Neural cell (in vitro differentiated cells): Measurements from ENCODE around the gene COMMD8. TPM values are rescaled to one million over a fixed set of nuclear protein-coding genes. Genes with fewer than 3 reads are reported as not detected.
A peak's percentile ranks its signal among the peaks of the same experiment; 100 is the strongest.
"Not testable (repeated sequence)": the region's sequence is repeated elsewhere in the genome, so short reads cannot be mapped to it uniquely, and the experiment has no call there.

Source experiments
- H2AFZ ChIP-seq: fragments of 200-600, 300-800 bp; sonication (generic), shearing (Covaris generic); 2 replicates; pipeline ENCODE4 v1.6.0; 2014; ENCODE audit warnings: low read depth, mild to moderate bottlenecking, antibody characterized with exemption, low read length, moderate library complexity
- H3F3A ChIP-seq: fragments of 200-600 bp; shearing (Covaris generic); 2 replicates; pipeline ENCODE4 v1.6.1; 2016; ENCODE audit warnings: mild to moderate bottlenecking, moderate library complexity, mixed read lengths, antibody characterized with exemption, low read length; ENCODE audit not compliant: insufficient read depth, poor library complexity, severe bottlenecking
- H3K27ac ChIP-seq: fragments of 200-600, 300-800 bp; sonication (generic), shearing (Covaris generic); 2 replicates; pipeline ENCODE4 v1.5.1; 2014; ENCODE audit warnings: mild to moderate bottlenecking, low read length, moderate library complexity
- H3K27me3 ChIP-seq: fragments of 300-800, 200-600 bp; sonication (generic), shearing (Covaris generic); 2 replicates; pipeline ENCODE4 v1.6.0; 2014; ENCODE audit warnings: mild to moderate bottlenecking, low read depth, low read length, moderate library complexity; ENCODE audit not compliant: insufficient read depth
- H3K36me3 ChIP-seq: fragments of 300-800, 200-600 bp; sonication (generic), shearing (Covaris generic); 2 replicates; pipeline ENCODE4 v1.5.1; 2014; ENCODE audit warnings: mild to moderate bottlenecking, antibody characterized with exemption, low read length, moderate library complexity; ENCODE audit not compliant: insufficient read depth
- H3K4me2 ChIP-seq: fragments of 300-800, 200-600 bp; sonication (generic), shearing (Covaris generic); 2 replicates; pipeline ENCODE4 v1.6.0; 2014; ENCODE audit warnings: mild to moderate bottlenecking, low read length
- H3K4me3 ChIP-seq: fragments of 300-800, 200-600 bp; sonication (generic), shearing (Covaris generic); 2 replicates; pipeline ENCODE4 v1.5.1; 2014; ENCODE audit warnings: mild to moderate bottlenecking, low read length, moderate library complexity
- H3K79me2 ChIP-seq: fragments of 200-600 bp; shearing (Covaris generic); replicated peaks from 2 replicates; pipeline ENCODE4 v1.6.0; 2014; ENCODE audit warnings: mild to moderate bottlenecking, low read length, moderate library complexity; ENCODE audit not compliant: insufficient read depth
- H3K9ac ChIP-seq: fragments of 300-800, 200-600 bp; sonication (generic), shearing (Covaris generic); 2 replicates; pipeline ENCODE4 v1.6.1; 2016; ENCODE audit warnings: mild to moderate bottlenecking, low read length, mixed read lengths
- H3K9me2 ChIP-seq: fragments of 200-600 bp; shearing (Covaris generic); 2 replicates; pipeline ENCODE4 v1.6.1; 2016; ENCODE audit warnings: mild to moderate bottlenecking, low read length, mixed read lengths; ENCODE audit not compliant: insufficient read depth
- H3K9me3 ChIP-seq: fragments of 200-600, 300-800 bp; sonication (generic), shearing (Covaris generic); 2 replicates; pipeline ENCODE4 v1.6.1; 2016; ENCODE audit warnings: mild to moderate bottlenecking, mixed run types, low read length, moderate library complexity, mixed read lengths
- H4K20me1 ChIP-seq: fragments of 200-600 bp; shearing (Covaris generic); 2 replicates; pipeline ENCODE4 v1.6.1; 2016; ENCODE audit warnings: mild to moderate bottlenecking, mixed run types; ENCODE audit not compliant: insufficient read depth
- EP300 ChIP-seq: fragments of 450-650 bp; conservative IDR thresholded peaks from 2 replicates; pipeline ENCODE4 v1.6.1; 2014; ENCODE audit warnings: antibody characterized with exemption, mild to moderate bottlenecking, moderate library complexity; ENCODE audit not compliant: poor library complexity, severe bottlenecking
- EZH2 ChIP-seq: fragments of 200-600, 300-800 bp; shearing (Covaris generic), sonication (generic); IDR thresholded peaks from 2 replicates; pipeline ENCODE4 v1.6.1; 2014; ENCODE audit warnings: antibody characterized with exemption, low read length, borderline replicate concordance, mild to moderate bottlenecking; ENCODE audit not compliant: insufficient read depth, poor library complexity, severe bottlenecking
- MXI1 ChIP-seq: fragments of 450-650 bp; conservative IDR thresholded peaks from 2 replicates; pipeline ENCODE4 v1.6.1; 2014; ENCODE audit warnings: antibody characterized with exemption, mild to moderate bottlenecking; ENCODE audit not compliant: poor library complexity, severe bottlenecking
- POLR2AphosphoS5 ChIP-seq: IDR thresholded peaks from 2 replicates; pipeline ENCODE4 v1.6.1; 2012
- RAD21 ChIP-seq: fragments of 450-650 bp; conservative IDR thresholded peaks from 2 replicates; pipeline ENCODE4 v1.6.1; 2014; ENCODE audit warnings: antibody characterized with exemption, mild to moderate bottlenecking, moderate library complexity
- SMC3 ChIP-seq: fragments of 450-650 bp; conservative IDR thresholded peaks from 2 replicates; pipeline ENCODE4 v1.6.1; 2014; ENCODE audit warnings: antibody characterized with exemption, mild to moderate bottlenecking, moderate library complexity; ENCODE audit not compliant: poor library complexity
- TAF1 ChIP-seq: IDR thresholded peaks from 2 replicates; pipeline ENCODE4 v1.6.1; 2012; ENCODE audit warnings: low read depth
- polyA plus RNA-seq: library from polyadenylated mRNA; depleted of rRNA; stranded (reverse); fragments of >200 nt; gene quantifications from 2 replicates; pipeline ENCODE4 v1.2.3, GENCODE V29; 2014
- TF ChIP-seq, protein P1 (sequence below): fragments of 450-650 bp; IDR thresholded peaks from 2 replicates; pipeline ENCODE4 v1.5.1; 2014; ENCODE audit warnings: antibody characterized with exemption, mild to moderate bottlenecking, moderate library complexity; ENCODE audit not compliant: poor library complexity, severe bottlenecking
- TF ChIP-seq, protein P2 (sequence below): IDR thresholded peaks from 2 replicates; pipeline ENCODE4 v1.6.1; 2012; ENCODE audit warnings: borderline replicate concordance

Gene COMMD8
- polyA plus RNA-seq, 1 donor from 2014 or later: 29.6 TPM

DNA sequence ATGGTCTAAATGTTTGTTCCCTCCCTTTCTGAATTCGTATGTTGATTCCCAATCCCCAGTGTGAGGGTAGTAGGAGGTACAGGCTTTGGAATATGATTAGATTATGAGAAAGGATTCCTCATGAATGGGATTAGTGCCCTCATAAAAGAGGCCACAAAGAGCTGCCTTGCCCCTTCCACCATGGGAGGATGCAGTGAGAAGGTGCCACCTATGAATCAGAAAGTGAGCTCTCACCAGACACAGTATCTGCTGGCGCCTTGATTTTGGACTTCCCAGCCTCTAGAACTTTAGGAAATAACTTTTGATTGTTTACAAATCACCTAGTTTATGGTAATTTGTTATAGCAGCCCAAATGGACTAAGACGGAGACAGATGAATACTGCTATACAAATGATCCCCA, 25.2 kb upstream of the COMMD8 start:
- no peaks in the 10 kb centered on the region for H3K79me2 ChIP-seq
- H3K9me3 ChIP-seq: no peaks in the 10 kb centered on the region
- H3K36me3 ChIP-seq: no peaks in the 10 kb centered on the region
- no peak overlapping the region for H3K27ac ChIP-seq
- H3K4me3 ChIP-seq: no peak overlapping the region
- H3K27me3 ChIP-seq: no peaks in the 10 kb centered on the region
- no peaks in the 10 kb centered on the region for H3F3A ChIP-seq
- no peaks in the 10 kb centered on the region for H3K9me2 ChIP-seq
- no peak overlapping the region for H3K9ac ChIP-seq
- H4K20me1 ChIP-seq: no peaks in the 10 kb centered on the region
- no peak overlapping the region for H2AFZ ChIP-seq
- TF ChIP-seq EZH2: no peak
- no peak for TF ChIP-seq TAF1
- H3K4me2 ChIP-seq: no peak overlapping the region

DNA sequence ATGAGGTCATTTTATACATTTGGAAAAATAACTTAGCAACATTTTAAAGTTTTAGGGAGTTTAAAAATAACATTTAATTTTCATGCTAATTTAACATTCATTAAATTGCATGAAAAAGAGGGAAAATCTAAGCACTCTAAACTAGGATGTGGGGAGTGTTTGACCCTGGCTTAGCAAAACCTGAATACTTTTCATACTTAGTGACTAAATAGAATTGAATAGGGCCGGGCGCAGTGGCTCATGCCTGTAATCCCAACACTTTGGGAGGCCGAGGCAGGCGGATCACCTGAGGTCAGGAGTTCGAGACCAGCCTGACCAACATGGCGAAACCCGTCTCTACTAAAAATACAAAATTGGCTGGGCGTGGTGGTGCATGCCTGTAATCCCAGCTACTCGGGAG, 23.2 kb upstream of the COMMD8 start:
- not testable (repeated sequence) for H3K27ac ChIP-seq

DNA sequence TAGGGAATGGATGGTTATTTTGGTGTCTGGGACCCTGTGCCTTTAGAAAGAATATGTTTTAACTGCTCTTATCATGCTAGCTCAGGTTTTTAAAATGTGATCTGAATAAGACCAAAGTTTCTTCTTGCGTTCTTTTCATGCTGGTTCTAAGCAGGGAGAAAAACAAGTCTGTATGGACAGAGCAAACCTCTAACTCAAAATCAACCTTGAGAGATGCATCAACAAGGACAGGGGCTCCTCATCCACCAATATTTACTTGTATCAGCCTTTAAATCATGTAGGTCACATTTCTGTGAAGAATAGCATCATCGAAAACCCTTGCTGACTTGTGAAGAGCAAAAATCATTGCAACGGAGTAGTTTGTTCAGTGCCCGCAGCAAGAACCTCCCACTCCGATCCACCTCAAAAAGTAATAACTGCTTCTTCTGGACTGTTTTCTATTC, 22.8 kb upstream of the COMMD8 start:
- TF ChIP-seq, protein P1, sequence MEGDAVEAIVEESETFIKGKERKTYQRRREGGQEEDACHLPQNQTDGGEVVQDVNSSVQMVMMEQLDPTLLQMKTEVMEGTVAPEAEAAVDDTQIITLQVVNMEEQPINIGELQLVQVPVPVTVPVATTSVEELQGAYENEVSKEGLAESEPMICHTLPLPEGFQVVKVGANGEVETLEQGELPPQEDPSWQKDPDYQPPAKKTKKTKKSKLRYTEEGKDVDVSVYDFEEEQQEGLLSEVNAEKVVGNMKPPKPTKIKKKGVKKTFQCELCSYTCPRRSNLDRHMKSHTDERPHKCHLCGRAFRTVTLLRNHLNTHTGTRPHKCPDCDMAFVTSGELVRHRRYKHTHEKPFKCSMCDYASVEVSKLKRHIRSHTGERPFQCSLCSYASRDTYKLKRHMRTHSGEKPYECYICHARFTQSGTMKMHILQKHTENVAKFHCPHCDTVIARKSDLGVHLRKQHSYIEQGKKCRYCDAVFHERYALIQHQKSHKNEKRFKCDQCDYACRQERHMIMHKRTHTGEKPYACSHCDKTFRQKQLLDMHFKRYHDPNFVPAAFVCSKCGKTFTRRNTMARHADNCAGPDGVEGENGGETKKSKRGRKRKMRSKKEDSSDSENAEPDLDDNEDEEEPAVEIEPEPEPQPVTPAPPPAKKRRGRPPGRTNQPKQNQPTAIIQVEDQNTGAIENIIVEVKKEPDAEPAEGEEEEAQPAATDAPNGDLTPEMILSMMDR: no peak
- TF ChIP-seq POLR2AphosphoS5 (no peak), TAF1 (no peak), EP300 (no peak), EZH2 (no peak), SMC3 (no peak), RAD21 (no peak), MXI1 (no peak)
- TF ChIP-seq, protein P2, sequence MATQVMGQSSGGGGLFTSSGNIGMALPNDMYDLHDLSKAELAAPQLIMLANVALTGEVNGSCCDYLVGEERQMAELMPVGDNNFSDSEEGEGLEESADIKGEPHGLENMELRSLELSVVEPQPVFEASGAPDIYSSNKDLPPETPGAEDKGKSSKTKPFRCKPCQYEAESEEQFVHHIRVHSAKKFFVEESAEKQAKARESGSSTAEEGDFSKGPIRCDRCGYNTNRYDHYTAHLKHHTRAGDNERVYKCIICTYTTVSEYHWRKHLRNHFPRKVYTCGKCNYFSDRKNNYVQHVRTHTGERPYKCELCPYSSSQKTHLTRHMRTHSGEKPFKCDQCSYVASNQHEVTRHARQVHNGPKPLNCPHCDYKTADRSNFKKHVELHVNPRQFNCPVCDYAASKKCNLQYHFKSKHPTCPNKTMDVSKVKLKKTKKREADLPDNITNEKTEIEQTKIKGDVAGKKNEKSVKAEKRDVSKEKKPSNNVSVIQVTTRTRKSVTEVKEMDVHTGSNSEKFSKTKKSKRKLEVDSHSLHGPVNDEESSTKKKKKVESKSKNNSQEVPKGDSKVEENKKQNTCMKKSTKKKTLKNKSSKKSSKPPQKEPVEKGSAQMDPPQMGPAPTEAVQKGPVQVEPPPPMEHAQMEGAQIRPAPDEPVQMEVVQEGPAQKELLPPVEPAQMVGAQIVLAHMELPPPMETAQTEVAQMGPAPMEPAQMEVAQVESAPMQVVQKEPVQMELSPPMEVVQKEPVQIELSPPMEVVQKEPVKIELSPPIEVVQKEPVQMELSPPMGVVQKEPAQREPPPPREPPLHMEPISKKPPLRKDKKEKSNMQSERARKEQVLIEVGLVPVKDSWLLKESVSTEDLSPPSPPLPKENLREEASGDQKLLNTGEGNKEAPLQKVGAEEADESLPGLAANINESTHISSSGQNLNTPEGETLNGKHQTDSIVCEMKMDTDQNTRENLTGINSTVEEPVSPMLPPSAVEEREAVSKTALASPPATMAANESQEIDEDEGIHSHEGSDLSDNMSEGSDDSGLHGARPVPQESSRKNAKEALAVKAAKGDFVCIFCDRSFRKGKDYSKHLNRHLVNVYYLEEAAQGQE: no peak
- H3K9me2 ChIP-seq: no peaks in the 10 kb centered on the region
- no peaks in the 10 kb centered on the region for H3K79me2 ChIP-seq
- peak overlapping the region; percentile 69 for H3K4me3 ChIP-seq
- no peaks in the 10 kb centered on the region for H3K36me3 ChIP-seq
- H3K4me2 ChIP-seq: peak overlapping the region; percentile 47
- H3F3A ChIP-seq: no peaks in the 10 kb centered on the region
- H2AFZ ChIP-seq: no peak overlapping the region
- no peaks in the 10 kb centered on the region for H4K20me1 ChIP-seq
- peak overlapping the region; percentile 66 for H3K9ac ChIP-seq
- no peaks in the 10 kb centered on the region for H3K9me3 ChIP-seq
- H3K27ac ChIP-seq: no peak overlapping the region
- no peaks in the 10 kb centered on the region for H3K27me3 ChIP-seq

More for the DNA sequence above, 23.2 kb upstream of the COMMD8 start:
- not testable (repeated sequence) for H3F3A ChIP-seq, H4K20me1 ChIP-seq, H3K9ac ChIP-seq, H3K27me3 ChIP-seq, H3K9me2 ChIP-seq, H3K4me2 ChIP-seq, H3K79me2 ChIP-seq, H3K9me3 ChIP-seq, H3K36me3 ChIP-seq, H2AFZ ChIP-seq
- H3K4me3 ChIP-seq: peak overlapping the region; percentile 69
